Measurements from ENCODE around the gene CD83. TPM values are rescaled to one million over a fixed set of nuclear protein-coding genes. Genes with fewer than 3 reads are reported as not detected.

Gene CD83
- total RNA-seq, 1 experiment from 2014 or later, result 5.5 TPM

GRCh38 chr6:14142511-14143223 is 25.1 kb downstream of the CD83 start:
- Mint-ChIP-seq H3K36me3 (no peaks in the 10 kb centered on the region; the same call in 1 of the 2 replicates), H3K27me3 (ENCODE audit: low read depth) (peaks cover 5% of the 10 kb centered on the region; the same call in 1 of the 2 replicates), H3K27ac (0 out of 2 replicates have a peak overlapping the region, but pooled peaks have one; percentile 2), H3K4me3 (no peak overlapping the region), H3K4me1 (peaks cover 40% of the 10 kb centered on the region), H3K9me3 (no peaks in the 10 kb centered on the region)
- ChIA-PET CTCF (interaction anchor here (0.5 to 5.7 kb wide), 3 partner anchors 14 to 1080 kb away, joined by 3 to 42 read pairs (median 3); no protein-coding TSS in a partner anchor), POLR2A (no interaction called here)
- no peak for DNase-seq (ENCODE audit: low spot score)
- TF ChIP-seq FOXP4 (CRISPR knock-in tag; IDR thresholded peaks at IDR 0.05) (no peak), ETV6 (CRISPR knock-in tag; IDR thresholded peaks at IDR 0.05) (no peak), PRDM15 (CRISPR knock-in tag; IDR thresholded peaks at IDR 0.05) (no peak), PRRX2 (CRISPR knock-in tag; IDR thresholded peaks at IDR 0.05) (no peak), CREM (CRISPR knock-in tag; IDR thresholded peaks at IDR 0.05) (no peak), ZNF671 (CRISPR knock-in tag; IDR thresholded peaks at IDR 0.05) (no peak), ERG (CRISPR knock-in tag; IDR thresholded peaks at IDR 0.05) (no peak), ATF1 (CRISPR knock-in tag; IDR thresholded peaks at IDR 0.05) (no peak), NFE2L1 (CRISPR knock-in tag; IDR thresholded peaks at IDR 0.05) (no peak), ZNF425 (CRISPR knock-in tag; conservative IDR thresholded peaks at IDR 0.05) (no peak), ZNF317 (CRISPR knock-in tag; IDR thresholded peaks at IDR 0.05; ENCODE audit: borderline replicate concordance, low read depth) (no peak), ZNF416 (CRISPR knock-in tag; IDR thresholded peaks at IDR 0.05) (no peak), ZNF532 (CRISPR knock-in tag; IDR thresholded peaks at IDR 0.05; ENCODE audit: borderline replicate concordance) (no peak), FOXK1 (CRISPR knock-in tag; IDR thresholded peaks at IDR 0.05) (no peak), SMAD3 (CRISPR knock-in tag; IDR thresholded peaks at IDR 0.05; ENCODE audit: borderline replicate concordance) (no peak)
- ATAC-seq, result no peak

Data from WTC11 (cell line).